ENCODE measurements around the gene TLR6.
"Not testable (repeated sequence)": the region's sequence is repeated elsewhere in the genome, so short reads cannot be mapped to it uniquely, and the experiment has no call there.

Gene TLR6

DNA sequence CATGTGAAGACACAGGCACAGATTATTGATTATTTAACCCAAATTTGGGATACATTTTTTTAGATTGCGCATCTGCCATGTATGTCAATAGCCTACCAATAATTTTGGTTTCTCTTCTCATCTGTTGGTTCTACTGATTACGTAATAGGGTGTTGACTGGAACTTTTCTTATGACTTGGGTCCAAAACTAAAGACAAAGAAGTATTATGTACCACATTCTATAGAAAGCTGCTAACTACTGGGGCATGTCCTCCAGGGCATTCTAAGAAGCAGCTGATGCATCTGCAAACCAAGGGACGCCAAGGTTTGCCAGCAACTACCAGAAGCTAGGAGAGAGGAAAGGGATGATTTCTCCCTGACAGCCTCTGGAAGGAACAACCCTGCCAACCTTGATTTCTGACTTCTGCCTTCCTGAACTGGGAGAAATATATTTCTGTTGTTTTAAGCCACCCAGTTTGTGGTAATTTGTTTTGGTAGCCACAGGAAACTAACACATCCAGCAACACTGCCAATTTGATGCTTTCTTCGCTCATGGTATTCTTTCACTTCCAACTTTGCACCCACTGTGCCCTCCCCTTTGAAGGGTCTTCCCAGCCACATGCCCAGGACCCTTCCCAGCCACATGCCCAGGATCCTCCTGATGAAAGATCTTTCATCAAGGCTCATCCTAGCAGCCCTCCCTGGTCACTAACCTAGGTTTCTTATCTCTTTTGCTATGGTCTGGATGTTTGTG lies 36.1 kb downstream of the TLR6 start:
- no peak for DNase-seq

DNA sequence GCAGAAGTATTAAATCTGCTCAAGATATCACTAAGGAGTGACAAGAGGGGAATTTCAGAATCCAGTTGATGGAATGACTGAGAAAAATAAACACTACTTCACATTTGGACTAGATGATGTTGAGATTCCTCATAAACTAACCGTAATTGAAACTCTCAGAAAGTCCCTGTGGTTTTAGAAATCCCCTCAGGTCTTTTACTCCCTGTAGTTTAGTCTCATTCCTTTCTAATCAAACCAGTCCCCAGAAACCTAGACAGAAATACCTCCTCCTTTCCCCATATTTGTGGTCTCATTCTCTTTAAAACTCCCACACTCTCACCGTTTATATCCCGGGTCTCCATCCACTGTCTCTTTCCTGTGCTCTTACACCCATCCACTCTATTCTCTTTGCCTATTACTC lies 37.0 kb downstream of the TLR6 start:
- DNase-seq, result no peak

DNA sequence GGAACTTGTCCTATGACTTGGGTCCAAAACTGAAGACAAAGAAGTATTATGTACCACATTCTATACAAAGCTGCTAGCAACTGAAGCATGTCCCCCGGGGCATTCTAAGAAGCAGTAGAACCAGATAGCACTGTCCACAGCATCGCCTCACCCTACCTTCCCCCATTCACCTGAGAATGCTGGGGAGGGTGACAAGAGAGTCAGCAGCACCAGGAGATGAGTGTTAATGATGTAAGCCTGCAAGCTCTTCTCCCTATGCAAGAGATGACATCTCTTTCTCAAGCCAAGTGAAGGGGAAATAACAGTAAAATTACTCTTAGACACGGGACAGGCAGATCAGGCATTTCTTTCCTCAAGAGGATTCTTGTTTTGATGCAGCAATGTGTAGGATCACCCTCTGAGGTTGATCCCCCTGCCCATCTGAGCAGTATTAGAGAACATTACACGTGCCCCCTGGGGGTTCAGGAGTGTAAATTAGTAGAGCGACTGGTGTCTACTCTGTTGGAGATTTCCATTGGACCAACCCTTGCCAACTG lies 38.1 kb downstream of the TLR6 start:
- DNase-seq, result no peak

DNA sequence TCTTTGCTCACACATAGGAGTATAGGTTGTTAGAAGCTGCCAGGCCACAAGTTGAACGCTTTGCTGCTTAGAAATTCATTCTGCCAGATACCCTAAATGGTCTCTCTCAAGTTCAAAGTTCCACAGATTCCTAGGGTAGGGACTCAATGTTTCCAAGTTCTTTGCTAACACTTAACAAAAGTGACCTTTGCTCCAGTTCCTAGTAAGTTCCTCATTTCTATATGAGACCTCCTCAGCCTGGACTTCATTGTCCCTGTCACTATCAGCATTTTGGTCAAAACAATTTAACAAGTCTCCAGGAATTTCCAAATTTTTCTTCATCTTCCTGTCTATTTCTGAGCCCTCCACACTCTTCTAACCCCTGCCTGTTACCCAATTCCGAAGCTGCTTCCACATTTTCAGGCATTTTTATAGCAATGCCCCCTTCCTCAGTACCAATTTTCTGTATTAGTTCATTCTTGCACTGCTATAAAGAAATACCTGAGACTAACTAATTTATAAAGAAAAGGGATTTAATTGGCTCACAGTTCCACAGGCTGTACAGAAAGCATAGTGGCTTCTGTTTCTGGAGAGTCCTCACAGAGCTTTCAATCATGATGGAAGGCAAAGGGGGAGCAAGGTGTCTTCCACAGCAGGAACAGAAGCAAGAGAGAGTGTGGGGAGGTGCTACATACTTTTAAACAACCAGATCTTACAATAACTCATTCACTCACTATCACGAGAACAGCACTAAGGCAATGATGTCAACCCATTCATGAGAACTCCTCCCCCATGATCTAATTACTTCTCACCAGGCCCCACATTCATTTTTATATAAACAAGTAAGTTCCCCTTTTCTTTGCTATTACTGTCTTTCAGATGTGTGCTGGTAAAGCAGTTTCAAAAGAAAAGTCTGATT lies 40.5 kb downstream of the TLR6 start:
- peak; percentile 5 for DNase-seq

DNA sequence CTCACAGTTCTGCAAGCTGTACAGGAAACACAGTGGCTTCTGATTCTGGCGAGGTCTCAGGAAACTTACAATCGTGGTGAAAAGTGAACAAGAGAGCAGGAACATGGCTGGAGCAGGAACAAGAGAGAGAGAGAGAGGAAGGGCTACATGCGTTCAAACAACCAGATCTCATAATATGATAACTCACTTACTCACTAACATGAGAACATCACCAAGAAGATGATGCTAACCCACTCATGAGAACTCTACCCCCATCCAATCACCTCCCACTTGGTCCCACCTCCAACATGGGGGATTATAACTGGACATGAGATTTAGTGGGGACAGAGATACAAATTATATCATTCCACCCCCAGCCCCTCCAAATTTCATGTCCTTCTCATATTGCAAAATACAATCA lies 42.2 kb downstream of the TLR6 start:
- DNase-seq, result no peak

DNA sequence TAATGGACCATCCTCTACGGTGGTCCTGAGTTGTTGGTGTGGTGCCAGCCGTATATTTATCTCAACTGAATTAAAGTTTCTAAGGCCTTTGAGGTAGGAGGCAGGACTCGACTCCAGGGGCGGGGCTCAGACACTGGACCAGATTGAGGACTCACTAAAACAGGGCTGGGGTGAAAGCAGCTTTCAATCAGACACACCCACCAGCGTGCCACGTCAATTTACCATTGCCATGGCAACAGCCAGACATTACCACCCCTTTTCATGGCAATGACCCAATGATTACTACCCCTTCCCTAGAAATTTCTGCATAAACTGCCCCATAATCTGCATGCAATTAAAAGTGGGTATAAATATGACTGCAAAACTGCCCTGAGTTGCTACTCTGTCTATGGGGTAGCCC lies 45.3 kb downstream of the TLR6 start:
- DNase-seq, result no peak

DNA sequence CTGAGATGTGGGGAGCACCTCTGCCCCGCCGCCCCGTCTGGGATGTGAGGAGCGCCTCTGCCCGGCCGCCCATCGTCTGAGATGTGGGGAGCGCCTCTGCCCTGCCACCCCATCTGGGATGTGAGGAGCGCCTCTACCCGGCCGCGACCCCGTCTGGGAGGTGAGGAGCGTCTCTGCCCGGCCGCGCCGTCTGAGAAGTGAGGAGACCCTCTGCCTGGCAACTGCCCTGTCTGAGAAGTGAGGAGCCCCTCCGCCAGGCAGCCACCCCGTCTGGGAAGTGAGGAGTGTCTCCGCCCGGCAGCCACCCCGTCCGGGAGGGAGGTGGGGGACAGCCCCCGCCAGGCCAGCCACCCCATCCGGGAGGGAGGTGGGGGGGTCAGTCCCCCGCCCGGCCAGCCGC lies 49.2 kb downstream of the TLR6 start:
- DNase-seq, result not testable (repeated sequence)

DNA sequence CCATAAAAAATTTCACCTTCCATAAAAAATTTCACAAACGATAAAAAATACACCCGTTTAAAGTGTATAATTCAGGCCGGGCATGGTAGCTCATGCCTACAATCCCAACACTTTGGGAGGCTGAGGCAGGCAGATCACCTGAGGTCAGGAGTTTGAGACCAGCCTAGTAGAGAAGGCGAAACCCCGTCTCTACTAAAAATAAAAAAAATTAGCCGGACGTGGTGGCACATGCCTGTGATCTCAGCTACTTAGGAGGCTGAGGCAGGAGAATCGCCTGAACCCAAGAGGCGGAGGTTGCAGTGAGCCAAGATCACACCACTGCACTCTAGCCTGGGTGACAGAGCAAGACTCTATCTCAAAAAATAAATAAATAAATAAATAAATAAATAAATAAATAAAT lies 50.4 kb downstream of the TLR6 start:
- DNase-seq, result not testable (repeated sequence)

DNA sequence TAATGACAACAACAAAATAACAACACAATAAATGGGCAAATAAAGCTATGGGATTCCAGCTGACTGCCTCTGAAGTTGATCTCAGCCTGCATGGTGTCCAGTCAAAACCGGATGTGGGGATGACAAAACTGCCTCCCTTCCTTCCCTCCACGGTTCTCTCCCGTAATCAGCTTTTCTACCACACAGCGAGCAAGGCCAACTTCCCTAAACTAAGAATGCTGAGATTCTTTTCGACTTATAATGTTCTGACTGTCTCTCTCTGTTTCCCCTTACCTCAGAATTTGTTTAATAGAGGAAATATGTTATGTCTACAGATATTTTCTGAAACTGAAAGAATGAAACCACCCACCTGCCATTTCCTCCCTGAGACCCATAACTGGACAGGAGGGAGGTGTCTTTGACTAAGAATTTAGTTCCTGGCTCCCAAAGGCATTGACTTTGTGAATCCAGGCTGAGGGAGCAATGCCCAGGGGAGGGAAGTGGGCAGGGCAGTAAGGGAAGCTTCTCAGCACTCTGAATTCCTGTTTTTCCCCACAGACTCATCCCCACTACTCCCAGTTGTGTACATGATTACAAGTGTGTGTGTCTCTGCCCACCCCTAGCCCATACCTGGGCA lies 51.0 kb downstream of the TLR6 start:
- peak; percentile 33 for DNase-seq

DNA sequence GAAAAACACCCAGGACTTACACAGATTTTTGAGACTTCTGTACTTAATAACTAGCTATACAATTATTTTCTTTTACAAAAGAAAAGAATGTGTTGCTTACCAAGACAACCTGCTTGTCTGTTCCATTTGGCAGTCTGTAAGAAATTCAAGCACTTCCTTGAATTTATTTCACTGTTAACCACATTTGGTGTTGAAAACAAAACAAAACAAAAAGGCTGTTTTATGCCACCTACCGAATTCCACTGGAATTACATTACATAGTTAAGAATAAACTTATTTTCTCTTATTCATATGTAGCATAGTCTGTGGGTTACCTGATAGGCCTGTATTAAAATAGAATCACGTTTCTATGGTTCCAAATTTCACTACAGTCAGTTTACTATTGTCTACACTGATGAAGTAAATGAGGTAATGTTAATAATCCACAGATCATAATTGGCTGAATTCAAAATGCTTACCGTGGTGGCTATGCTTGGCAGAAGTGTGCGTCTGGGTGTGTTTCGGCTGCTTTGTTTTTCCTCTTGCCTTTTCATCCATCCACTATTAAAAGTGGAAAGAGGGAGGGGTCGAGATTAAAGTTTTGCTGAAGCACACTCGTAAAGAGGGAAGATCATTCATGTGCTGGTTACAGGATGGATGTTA lies 51.8 kb downstream of the TLR6 start, which contains the start of gene TLR1:
Gene TLR1, minus strand, starts transcription at position 138 of the 642 bp plus-strand sequence. CDS start 5,960 bp downstream, outside the sequence.
- peak; percentile 53 for DNase-seq

DNA sequence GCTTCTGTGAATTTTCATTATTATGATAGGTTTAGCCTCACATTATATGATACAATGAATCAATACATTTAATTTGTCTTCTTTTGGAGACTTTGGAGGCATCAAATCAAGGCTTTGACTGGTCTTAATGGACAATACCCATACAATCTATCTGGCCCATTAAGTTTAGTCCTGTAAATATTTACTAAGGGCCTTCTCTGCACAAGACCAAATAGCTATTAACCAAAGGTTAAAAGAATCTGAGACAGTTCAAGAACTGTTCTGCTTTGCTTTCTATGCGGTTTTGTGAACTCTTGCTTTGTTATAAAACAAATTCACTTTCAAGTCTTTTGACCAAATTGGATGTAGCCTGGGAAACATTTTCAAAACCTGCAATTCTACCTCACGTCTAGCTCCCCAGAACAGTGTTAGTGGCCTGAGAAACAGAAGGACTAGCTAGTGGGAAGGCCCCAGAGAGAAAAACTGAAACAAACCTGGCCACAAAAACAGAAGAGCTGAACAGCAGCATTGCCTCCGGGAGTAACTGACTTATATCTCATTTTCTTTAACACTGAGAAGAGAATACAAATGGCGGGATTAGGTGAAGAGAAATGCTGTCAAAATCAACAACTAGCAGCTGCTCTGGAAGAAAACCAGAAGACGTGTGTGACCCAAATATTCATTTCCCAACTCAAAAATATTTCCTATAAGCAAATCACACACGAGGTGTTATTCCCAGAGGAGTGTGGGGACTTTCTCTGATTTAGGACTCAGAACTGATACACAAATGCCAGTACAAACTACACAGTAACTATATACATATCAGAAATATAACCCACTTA lies 52.6 kb downstream of the TLR6 start:
- peak; percentile 53 for DNase-seq

DNA sequence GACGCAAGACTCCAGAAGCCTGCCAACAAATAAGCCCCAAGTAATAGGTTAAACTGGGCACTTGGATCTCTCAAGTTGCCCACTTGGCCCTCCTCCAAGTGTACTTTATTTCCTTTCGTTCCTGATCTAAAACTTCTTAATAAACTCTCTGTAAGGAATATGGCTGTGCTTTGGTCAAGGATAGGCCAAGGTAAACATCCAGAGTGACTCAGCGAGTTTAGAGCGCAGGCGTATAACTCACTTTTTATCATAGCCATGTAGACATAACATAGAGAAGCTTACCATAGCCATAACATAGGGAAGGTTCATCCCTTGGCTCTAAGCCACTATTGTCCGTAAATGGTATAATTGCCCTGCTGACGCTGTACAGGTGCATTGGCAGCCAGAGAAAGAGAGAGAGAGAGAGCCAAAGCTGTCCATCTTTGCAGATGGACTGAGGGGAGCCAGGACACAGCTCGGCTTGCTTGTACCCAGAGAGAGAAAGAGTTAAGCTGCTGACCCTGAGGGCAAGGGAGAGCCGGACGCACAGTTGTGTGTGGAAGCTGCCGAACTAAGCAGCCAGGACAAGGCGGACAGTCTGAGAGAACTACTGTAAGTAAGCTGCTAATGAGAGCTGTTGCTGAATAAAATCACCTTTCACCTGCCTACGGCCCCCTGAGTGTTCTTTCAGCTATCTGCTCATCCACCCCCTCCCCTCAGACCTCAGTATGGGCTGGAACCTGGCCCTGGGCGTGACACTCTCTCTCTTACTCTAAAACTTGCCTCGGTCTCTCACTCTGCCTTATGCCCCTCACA lies 53.9 kb downstream of the TLR6 start:
- DNase-seq, result no peak

DNA sequence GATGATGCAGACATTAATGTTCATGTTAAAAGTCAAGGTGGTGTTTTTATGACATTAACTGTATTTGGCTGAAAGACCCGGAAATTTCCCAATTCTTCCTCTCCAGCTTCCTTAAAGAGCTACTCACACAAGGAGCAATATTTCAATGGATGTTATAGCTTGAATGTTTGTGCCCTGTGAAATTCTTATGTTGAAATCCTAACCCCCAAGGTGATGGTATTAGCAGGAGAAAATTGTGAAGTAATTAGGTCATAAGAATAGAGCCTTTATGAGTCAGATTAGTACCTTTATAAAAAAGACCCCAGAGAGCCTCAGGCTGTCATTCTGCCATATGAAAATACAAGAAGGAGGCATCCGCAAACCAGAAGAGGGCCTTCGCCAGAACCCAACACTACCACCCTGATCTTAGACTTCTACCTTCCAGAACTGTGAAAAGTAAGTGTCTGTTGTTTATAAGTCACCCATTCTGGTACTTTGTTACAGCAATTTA lies 55.6 kb downstream of the TLR6 start:
- no peak for DNase-seq

DNA sequence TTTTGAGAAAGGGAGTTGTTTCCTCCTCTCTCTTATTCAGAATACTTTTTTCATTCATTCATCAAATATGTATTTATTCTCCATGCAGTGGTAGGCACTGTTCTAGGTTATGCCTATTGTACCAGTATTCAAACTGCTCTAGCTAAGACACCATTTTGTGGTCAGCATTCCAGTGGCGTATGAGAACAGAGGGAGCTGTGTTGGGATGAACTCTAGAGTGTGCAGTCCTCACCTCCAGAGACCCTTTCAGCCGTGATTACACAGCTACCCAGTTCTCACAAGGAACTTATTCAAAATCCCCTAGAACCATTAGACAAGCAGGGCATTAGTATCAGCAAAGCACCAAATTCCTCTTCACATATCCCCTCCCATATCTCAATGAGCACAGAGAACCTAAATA lies 56.3 kb downstream of the TLR6 start:
- DNase-seq, result no peak

DNA sequence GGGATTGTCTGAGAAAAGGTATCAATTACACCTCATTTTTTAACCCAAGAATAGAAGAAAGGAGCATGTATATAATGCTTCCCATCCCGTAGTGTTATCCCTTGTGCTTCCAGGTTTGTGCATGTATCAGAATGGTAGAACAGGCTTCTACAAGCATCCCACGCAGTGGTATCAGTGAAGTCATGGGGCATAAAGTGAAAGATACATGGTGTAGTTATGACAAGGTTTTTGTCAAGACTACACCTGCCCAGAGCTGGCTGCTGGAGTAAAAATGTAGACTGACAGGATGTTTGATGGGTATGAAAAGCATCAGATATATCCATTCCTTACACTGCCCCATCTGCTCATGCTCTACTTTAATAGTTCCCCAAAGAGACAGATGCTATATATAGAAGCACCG lies 61.5 kb downstream of the TLR6 start:
- DNase-seq, result no peak

DNA sequence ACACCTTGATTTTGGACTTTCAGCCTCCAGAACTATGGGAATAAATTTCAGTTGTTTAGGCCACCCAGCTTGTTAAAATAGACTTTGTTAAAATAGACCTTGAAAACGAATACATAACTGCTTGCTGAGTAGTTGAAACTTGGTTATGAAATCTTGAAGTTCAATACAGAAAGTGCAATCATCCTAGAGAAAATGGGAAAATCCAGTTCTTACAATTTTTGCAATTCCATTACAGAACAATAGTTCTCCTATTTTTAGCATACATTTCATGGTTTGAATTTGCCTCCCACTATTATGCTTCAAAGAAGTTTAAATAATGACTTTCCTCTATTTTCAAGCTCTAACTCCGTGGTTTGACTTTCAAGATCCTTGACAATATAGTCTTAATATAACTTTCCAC lies 62.6 kb downstream of the TLR6 start:
- no peak for DNase-seq

DNA sequence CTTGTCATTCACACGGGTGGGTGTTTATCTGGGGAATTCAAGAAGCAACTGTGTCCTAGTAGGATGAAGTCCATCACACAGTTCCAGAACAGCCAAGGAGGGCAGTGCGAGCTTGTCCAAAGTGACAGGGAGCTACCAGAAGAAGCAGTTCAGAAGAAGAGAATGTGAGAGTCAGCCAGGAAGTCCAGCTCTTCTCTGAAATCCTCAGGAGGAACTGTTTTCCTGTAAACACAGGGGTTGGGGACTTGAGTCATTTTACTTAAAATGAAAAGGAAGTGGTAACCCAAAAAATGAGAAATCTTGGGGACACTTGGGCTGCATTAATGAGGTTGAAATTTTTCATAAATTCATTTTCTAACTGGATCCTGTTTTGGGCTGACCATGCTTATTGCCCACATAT lies 65.6 kb downstream of the TLR6 start:
- no peak for DNase-seq

DNA sequence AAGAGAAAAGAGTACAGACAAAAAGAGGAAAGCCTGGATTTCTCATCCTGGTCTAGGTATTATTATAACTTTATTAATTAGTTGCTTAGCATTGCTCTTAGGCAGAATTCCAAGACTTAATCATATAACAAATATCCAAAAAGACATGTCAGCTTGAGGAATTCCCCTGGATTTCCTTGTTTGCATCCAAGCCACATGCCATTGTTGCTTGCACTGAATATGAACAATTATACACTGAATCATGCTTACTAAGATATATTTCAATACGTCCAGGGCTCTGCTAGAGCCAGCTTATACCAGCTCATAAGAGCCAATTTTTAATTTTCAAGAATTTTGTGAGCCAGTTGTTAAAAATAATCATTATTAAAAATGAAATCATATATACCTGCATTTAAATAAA lies 68.3 kb downstream of the TLR6 start:
- DNase-seq, result no peak

DNA sequence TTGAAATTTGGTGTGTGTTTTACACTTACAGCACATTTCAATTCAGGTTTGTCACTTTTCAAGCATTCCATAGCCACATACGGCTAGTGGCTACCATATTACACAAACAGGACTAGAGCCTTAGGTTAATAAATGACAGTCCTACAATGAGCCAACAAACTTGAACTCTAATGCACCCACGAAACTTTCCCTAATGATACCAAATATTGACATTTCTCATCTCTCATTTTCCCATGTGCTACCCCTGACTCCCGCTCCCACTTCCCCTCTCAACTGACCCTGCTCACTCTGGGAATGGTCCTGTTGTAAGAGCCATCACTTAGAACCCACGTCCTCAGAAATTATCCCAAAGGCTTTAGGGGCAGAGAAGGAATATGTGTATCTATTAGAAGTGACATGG lies 68.9 kb downstream of the TLR6 start:
- DNase-seq, result no peak

DNA sequence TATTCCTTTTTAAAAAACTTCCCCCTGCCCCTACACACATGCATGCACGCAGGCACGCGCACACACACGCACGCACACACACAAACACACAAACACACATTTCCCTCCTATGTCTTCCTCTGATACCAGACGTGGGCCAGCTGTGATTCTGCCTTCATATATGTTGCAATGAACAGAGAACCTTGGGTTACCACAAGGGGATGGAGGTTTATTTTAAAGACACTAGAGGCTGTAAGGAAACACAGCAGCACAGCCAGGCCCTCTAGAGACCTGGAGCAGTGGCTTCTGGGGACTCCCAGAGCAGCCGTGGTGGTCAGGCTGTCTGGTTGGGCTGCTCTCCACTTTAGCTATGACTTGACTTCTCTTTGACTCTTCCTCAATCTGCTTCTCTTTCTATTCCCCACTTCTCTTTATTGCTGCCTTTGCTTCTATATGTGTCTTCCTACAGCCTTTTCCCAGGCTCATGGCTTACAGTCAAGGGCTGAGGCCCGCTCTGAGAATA lies 70.7 kb downstream of the TLR6 start:
- peak; percentile 41 for DNase-seq
